Astrocyte (in vitro differentiated cells and primary cell): ENCODE measurements around the gene FCRL2. TPM values are rescaled to one million over a fixed set of nuclear protein-coding genes. Genes with fewer than 3 reads are reported as not detected.

Source experiments
- DNase-seq: peaks from one replicate; pipeline ENCODE4 v3.0.0-alpha.2; 2010; ENCODE audit warnings: low read depth
- FAIRE-seq: peaks from 2 replicates; lab custom pipeline; 2011; peaks lifted over from hg19 to GRCh38; lab: Jason Lieb, UNC
- H2AFZ ChIP-seq: 2 replicates; pipeline ENCODE4 v1.6.0; 2012; ENCODE audit warnings: low read depth, low read length, inconsistent platforms
- H3K27ac ChIP-seq: 2 replicates; pipeline ENCODE4 v1.5.1; 2011; ENCODE audit warnings: low read depth, low read length, inconsistent platforms
- H3K27me3 ChIP-seq: 2 replicates; pipeline ENCODE4 v1.6.0; 2011; ENCODE audit warnings: low read length, inconsistent platforms; ENCODE audit not compliant: insufficient read depth
- H3K36me3 ChIP-seq: 2 replicates; pipeline ENCODE4 v1.5.1; 2011; ENCODE audit warnings: low read length, inconsistent platforms; ENCODE audit not compliant: insufficient read depth
- H3K4me1 ChIP-seq: 2 replicates; pipeline ENCODE4 v1.5.1; 2011; ENCODE audit warnings: low read length, inconsistent platforms; ENCODE audit not compliant: insufficient read depth
- H3K4me2 ChIP-seq: 2 replicates; pipeline ENCODE4 v1.6.0; 2012; ENCODE audit warnings: low read length, inconsistent platforms
- H3K4me3 ChIP-seq: 2 replicates; pipeline ENCODE4 v1.5.1; 2011; ENCODE audit warnings: low read depth, mild to moderate bottlenecking, low read length, inconsistent platforms; ENCODE audit not compliant: insufficient read depth
- H3K79me2 ChIP-seq: 2 replicates; pipeline ENCODE4 v1.6.0; 2012; ENCODE audit warnings: mild to moderate bottlenecking, low read length, inconsistent platforms; ENCODE audit not compliant: insufficient read depth
- H3K9ac ChIP-seq: 2 replicates; pipeline ENCODE4 v1.6.0; 2012; ENCODE audit warnings: mild to moderate bottlenecking, low read length, inconsistent platforms
- H3K9me3 ChIP-seq: 2 replicates; pipeline ENCODE4 v1.5.1; 2012; ENCODE audit warnings: low read depth, mild to moderate bottlenecking, low read length, inconsistent platforms; ENCODE audit not compliant: insufficient read depth
- H4K20me1 ChIP-seq: 2 replicates; pipeline ENCODE4 v1.6.0; 2012; ENCODE audit warnings: low read length, inconsistent platforms; ENCODE audit not compliant: insufficient read depth
- H3K27ac Mint-ChIP-seq: one replicate; pipeline ENCODE4 v1.8.0; 2021; ENCODE audit warnings: mild to moderate bottlenecking, mixed read lengths; ENCODE audit not compliant: unreplicated experiment
- H3K27me3 Mint-ChIP-seq: one replicate; pipeline ENCODE4 v1.8.0; 2021; ENCODE audit warnings: low read depth, mixed read lengths; ENCODE audit not compliant: unreplicated experiment
- H3K36me3 Mint-ChIP-seq: one replicate; pipeline ENCODE4 v1.8.0; 2021; ENCODE audit warnings: low read depth, mixed read lengths; ENCODE audit not compliant: unreplicated experiment
- H3K4me1 Mint-ChIP-seq: one replicate; pipeline ENCODE4 v1.8.0; 2021; ENCODE audit warnings: low read depth, mixed read lengths; ENCODE audit not compliant: unreplicated experiment
- H3K4me3 Mint-ChIP-seq: one replicate; pipeline ENCODE4 v1.8.0; 2021; ENCODE audit warnings: mild to moderate bottlenecking, moderate library complexity, mixed read lengths; ENCODE audit not compliant: unreplicated experiment
- H3K9me3 Mint-ChIP-seq: one replicate; pipeline ENCODE4 v1.8.0; 2021; ENCODE audit warnings: mild to moderate bottlenecking, mixed read lengths; ENCODE audit not compliant: unreplicated experiment
- CTCF ChIP-seq: IDR thresholded peaks from 2 replicates; pipeline ENCODE4 v1.5.1; 2011; ENCODE audit warnings: low read depth, mild to moderate bottlenecking, inconsistent platforms, low read length, moderate library complexity; ENCODE audit not compliant: insufficient read depth
- EZH2 ChIP-seq: IDR thresholded peaks from 2 replicates; pipeline ENCODE4 v1.6.1; 2012; ENCODE audit warnings: mild to moderate bottlenecking, low read length, inconsistent platforms; ENCODE audit not compliant: insufficient read depth
- total RNA-seq: library from RNA; stranded (reverse); gene quantifications from 2 replicates; pipeline ENCODE4 v1.2.1, GENCODE V29; 2021

FCRL2 gene
- total RNA-seq, 1 donor from 2014 or later = not detected

DNA sequence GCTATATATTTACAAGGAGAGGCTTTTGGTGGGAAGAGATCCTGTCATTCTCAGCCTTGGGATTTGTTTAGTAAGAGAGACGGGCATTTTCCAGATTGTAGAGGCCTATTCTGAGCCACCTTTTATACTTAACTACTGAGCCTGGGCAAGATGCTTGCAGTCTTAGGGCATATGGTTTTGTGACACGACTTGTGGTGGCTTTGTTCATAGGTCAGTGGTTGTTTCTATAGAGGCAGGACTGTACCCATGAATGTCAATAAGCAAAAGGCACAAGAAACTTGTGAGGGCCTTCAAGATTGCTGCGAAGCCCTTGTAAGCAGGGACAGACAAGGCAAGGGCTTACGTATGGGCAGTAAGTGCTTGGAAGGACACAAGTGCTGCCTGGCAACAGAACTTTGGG is 73.0 kb downstream of the FCRL2 start:
- no peak overlapping the region for H3K4me2 ChIP-seq
- TF ChIP-seq EZH2 = no peak
- TF ChIP-seq CTCF = no peak
- H3K9me3 Mint-ChIP-seq = no peaks in the 10 kb centered on the region
- H4K20me1 ChIP-seq = no peaks in the 10 kb centered on the region
- FAIRE-seq (no peak), DNase-seq (no peak)
- no peak overlapping the region for H2AFZ ChIP-seq
- no peak overlapping the region for H3K27ac Mint-ChIP-seq
- no peaks in the 10 kb centered on the region for H3K27me3 ChIP-seq
- H3K4me3 Mint-ChIP-seq = no peak overlapping the region
- no peaks in the 10 kb centered on the region for H3K36me3 Mint-ChIP-seq
- no peaks in the 10 kb centered on the region for H3K36me3 ChIP-seq
- no peaks in the 10 kb centered on the region for H3K79me2 ChIP-seq
- peaks cover 16% of the 10 kb centered on the region for H3K27me3 Mint-ChIP-seq
- H3K9me3 ChIP-seq = no peaks in the 10 kb centered on the region
- no peak overlapping the region for H3K9ac ChIP-seq
- no peak overlapping the region for H3K27ac ChIP-seq
- H3K4me3 ChIP-seq = no peak overlapping the region
- H3K4me1 ChIP-seq = no peaks in the 10 kb centered on the region
- no peaks in the 10 kb centered on the region for H3K4me1 Mint-ChIP-seq

GRCh38 chr1:157702308-157702825 is 74.6 kb downstream of the FCRL2 start:
- H3K9ac ChIP-seq = no peak overlapping the region
- no peaks in the 10 kb centered on the region for H3K9me3 ChIP-seq
- no peaks in the 10 kb centered on the region for H3K27me3 ChIP-seq
- FAIRE-seq (no peak), DNase-seq (no peak)
- H3K36me3 ChIP-seq = no peaks in the 10 kb centered on the region
- H2AFZ ChIP-seq = no peak overlapping the region
- Mint-ChIP-seq H3K4me3 (no peak overlapping the region), H3K9me3 (no peaks in the 10 kb centered on the region), H3K27ac (no peak overlapping the region), H3K36me3 (no peaks in the 10 kb centered on the region), H3K4me1 (no peaks in the 10 kb centered on the region), H3K27me3 (peaks cover 13% of the 10 kb centered on the region)
- H3K4me1 ChIP-seq = no peaks in the 10 kb centered on the region
- no peak overlapping the region for H3K4me2 ChIP-seq
- no peaks in the 10 kb centered on the region for H4K20me1 ChIP-seq
- no peak for TF ChIP-seq CTCF
- no peak for TF ChIP-seq EZH2
- no peak overlapping the region for H3K4me3 ChIP-seq
- H3K79me2 ChIP-seq = no peaks in the 10 kb centered on the region
- H3K27ac ChIP-seq = no peak overlapping the region

DNA sequence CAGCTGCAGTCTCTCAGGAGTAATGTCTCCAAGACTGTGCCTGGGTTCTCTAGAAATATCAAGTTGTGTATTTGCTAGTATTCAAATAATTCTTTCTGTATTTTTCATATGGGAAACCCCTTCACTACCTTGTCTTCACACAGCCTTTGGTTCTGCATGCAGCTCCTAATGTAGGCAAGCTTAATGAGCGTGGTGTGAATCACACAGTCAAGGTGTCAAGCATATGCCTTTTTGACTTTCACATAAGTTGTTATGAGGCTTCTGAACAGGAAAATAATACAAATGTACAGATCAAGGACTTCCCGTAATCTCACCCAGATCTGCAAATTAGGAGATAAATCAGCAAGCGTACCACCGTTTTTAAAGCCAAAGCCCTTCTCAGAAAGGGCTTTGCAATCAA is 76.2 kb downstream of the FCRL2 start, which contains the start of gene FCRL3:
Gene FCRL3 (minus strand): TSS at position 38 of the 400 bp plus-strand sequence. CDS start 280 bp downstream, outside the sequence.
- Histone ChIP-seq H3K79me2 (no peaks in the 10 kb centered on the region), H3K9me3 (no peaks in the 10 kb centered on the region), H3K36me3 (no peaks in the 10 kb centered on the region), H3K9ac (no peak within 1 kb of the TSS), H3K4me1 (no peaks in the 10 kb centered on the region), H2AFZ (no peak within 1 kb of the TSS), H3K4me3 (no peak within 1 kb of the TSS), H4K20me1 (no peaks in the 10 kb centered on the region), H3K27me3 (no peaks in the 10 kb centered on the region), H3K4me2 (no peak within 1 kb of the TSS), H3K27ac (no peak within 1 kb of the TSS)
- no peaks in the 10 kb centered on the region for H3K36me3 Mint-ChIP-seq
- no peak within 1 kb of the TSS for H3K27ac Mint-ChIP-seq
- no peak within 1 kb of the TSS for H3K4me3 Mint-ChIP-seq
- FAIRE-seq (no peak), DNase-seq (no peak)
- peaks cover 18% of the 10 kb centered on the region for H3K27me3 Mint-ChIP-seq
- TF ChIP-seq CTCF (no peak), EZH2 (no peak)
- no peaks in the 10 kb centered on the region for H3K4me1 Mint-ChIP-seq
- no peaks in the 10 kb centered on the region for H3K9me3 Mint-ChIP-seq
